ENCODE results near the gene ATP11A.

ATP11A gene

DNA sequence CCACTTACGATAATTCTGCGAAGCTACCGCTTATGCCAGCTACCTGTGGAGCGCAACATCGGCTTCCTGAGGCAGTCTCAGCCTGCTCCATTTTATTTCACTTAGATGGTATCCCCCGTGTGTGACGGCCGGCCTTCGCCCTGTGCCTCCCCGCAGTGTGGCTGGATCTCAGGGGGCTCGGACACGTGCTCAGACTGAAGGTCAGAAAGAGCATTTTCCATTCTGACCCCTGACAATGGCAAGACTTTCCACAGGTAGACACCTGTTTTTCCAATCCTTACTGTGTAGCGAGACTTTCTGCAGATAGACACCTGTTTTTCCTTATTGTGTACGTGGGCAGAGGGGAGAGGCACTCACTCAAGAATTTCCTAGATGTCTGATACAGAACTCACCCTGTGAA lies 52.7 kb downstream of the ATP11A start:
- H3K27me3 ChIP-seq (ENCODE audit: low read depth, low read length): no peaks in the 10 kb centered on the region
- no peak overlapping the region for H3K4me3 ChIP-seq (ENCODE audit: low read length)
- H3K4me2 ChIP-seq (ENCODE audit: low read length): no peak overlapping the region
- H2AFZ ChIP-seq (ENCODE audit: low read depth, low read length): no peak overlapping the region
- no peaks in the 10 kb centered on the region for H3K9me3 ChIP-seq (ENCODE audit: insufficient read depth, low read length)
- H3K9ac ChIP-seq (ENCODE audit: low read length): no peak overlapping the region
- peaks cover 63% of the 10 kb centered on the region for H3K79me2 ChIP-seq (ENCODE audit: low read length)
- peaks cover 85% of the 10 kb centered on the region for H4K20me1 ChIP-seq (ENCODE audit: insufficient read depth, low read length)
- no peaks in the 10 kb centered on the region for H3K36me3 ChIP-seq (replicated peaks; ENCODE audit: low read depth, low read length)
- no peak overlapping the region for H3K27ac ChIP-seq (ENCODE audit: low read length)
- H3K4me1 ChIP-seq (ENCODE audit: low read length): no peaks in the 10 kb centered on the region
- TF ChIP-seq, protein P1, sequence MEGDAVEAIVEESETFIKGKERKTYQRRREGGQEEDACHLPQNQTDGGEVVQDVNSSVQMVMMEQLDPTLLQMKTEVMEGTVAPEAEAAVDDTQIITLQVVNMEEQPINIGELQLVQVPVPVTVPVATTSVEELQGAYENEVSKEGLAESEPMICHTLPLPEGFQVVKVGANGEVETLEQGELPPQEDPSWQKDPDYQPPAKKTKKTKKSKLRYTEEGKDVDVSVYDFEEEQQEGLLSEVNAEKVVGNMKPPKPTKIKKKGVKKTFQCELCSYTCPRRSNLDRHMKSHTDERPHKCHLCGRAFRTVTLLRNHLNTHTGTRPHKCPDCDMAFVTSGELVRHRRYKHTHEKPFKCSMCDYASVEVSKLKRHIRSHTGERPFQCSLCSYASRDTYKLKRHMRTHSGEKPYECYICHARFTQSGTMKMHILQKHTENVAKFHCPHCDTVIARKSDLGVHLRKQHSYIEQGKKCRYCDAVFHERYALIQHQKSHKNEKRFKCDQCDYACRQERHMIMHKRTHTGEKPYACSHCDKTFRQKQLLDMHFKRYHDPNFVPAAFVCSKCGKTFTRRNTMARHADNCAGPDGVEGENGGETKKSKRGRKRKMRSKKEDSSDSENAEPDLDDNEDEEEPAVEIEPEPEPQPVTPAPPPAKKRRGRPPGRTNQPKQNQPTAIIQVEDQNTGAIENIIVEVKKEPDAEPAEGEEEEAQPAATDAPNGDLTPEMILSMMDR (IDR thresholded peaks at IDR 0.05; ENCODE audit: low read depth, low read length): no peak
- TF ChIP-seq EZH2phosphoT487 (IDR thresholded peaks at IDR 0.05; ENCODE audit: low read depth): no peak

DNA sequence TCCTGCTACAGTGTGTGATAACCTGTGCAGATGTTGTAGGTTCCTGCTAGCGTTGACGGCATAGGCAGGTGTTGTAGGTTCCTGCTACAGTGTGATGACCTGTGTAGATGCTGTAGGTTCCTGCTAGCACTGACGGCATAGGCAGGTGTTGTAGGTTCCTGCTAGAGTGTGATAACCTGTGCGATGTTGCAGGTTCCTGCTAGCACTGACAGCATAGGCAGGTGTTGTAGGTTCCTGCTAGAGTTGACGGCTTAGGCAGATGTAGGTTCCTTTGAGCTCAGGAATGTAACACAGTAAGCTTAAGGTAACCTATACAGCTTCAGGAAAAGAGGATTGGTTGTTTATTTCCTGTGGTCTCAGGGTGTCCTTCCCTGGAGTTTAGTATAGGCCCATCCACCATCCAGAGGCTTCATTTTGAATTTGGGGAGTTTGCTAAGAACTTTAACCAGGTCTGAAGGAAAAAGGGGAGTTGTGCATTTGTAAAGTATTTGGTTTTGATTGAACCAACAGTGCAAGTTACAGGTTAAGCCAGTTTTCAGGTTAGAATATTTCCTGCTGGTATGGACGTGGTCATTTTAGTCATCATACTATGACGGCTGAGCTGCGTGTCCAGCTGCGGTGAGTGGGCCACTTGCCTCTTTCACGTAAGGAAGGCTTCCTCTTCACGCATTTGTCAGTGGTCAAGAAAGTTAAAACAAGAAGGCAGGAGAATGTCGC lies 53.8 kb downstream of the ATP11A start:
- TF ChIP-seq EZH2phosphoT487 (IDR thresholded peaks at IDR 0.05; ENCODE audit: low read depth): no peak
- TF ChIP-seq, protein P1 (IDR thresholded peaks at IDR 0.05; ENCODE audit: low read depth, low read length): no peak
- H3K27me3 ChIP-seq (ENCODE audit: low read depth, low read length): no peaks in the 10 kb centered on the region
- no peak overlapping the region for H2AFZ ChIP-seq (ENCODE audit: low read depth, low read length)
- H3K27ac ChIP-seq (ENCODE audit: low read length): no peak overlapping the region
- no peak overlapping the region for H3K9ac ChIP-seq (ENCODE audit: low read length)
- no peak overlapping the region for H3K4me2 ChIP-seq (ENCODE audit: low read length)
- no peaks in the 10 kb centered on the region for H3K36me3 ChIP-seq (replicated peaks; ENCODE audit: low read depth, low read length)
- peaks cover 83% of the 10 kb centered on the region for H4K20me1 ChIP-seq (ENCODE audit: insufficient read depth, low read length)
- no peaks in the 10 kb centered on the region for H3K4me1 ChIP-seq (ENCODE audit: low read length)
- no peaks in the 10 kb centered on the region for H3K9me3 ChIP-seq (ENCODE audit: insufficient read depth, low read length)
- H3K4me3 ChIP-seq (ENCODE audit: low read length): no peak overlapping the region
- H3K79me2 ChIP-seq (ENCODE audit: low read length): peaks cover 63% of the 10 kb centered on the region

DNA sequence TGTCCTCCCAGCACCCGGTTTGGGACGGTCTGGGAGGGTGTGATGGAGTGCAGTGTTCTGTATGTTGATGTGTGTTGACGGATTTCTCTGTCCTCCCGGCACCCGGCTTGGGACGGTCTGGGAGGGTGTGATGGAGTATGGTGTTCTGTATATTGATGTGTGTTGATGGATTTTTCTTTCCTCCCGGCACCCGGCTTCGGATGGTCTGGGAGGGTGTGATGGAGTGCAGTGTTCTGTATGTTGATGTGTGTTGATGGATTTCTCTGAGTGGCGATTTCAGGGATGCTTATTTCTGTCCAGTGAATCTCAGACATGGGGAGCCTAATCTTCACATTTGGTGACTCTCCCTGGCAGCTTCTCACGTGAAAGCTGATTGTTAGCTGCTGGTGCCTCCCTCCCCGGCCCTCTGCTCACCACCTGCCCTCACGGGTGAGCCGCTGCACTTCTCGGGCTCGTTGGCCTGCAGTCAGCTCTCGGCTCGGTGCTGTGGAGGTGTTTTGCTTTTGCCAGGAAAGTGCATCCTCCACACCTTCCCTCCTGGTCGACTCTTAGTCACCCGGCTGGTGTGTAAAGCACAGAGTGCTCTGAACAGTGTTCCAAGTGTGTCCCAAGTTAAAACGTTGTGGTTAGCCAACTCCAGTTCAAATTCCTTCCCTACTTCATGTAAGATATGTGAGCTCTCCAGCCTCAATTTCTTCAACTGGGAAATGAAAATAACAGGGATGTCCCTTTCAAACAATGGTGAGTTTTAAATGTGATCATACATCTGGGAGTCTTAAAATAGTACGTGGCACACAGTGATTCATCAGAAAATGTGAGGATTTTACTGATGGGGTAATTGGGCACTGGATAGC lies 54.6 kb downstream of the ATP11A start:
- H3K27me3 ChIP-seq (ENCODE audit: low read depth, low read length): no peaks in the 10 kb centered on the region
- no peaks in the 10 kb centered on the region for H3K4me1 ChIP-seq (ENCODE audit: low read length)
- no peak overlapping the region for H3K9ac ChIP-seq (ENCODE audit: low read length)
- no peak overlapping the region for H2AFZ ChIP-seq (ENCODE audit: low read depth, low read length)
- no peak for TF ChIP-seq EZH2phosphoT487 (IDR thresholded peaks at IDR 0.05; ENCODE audit: low read depth)
- TF ChIP-seq, protein P1 (IDR thresholded peaks at IDR 0.05; ENCODE audit: low read depth, low read length): no peak
- H4K20me1 ChIP-seq (ENCODE audit: insufficient read depth, low read length): peaks cover 83% of the 10 kb centered on the region
- H3K9me3 ChIP-seq (ENCODE audit: insufficient read depth, low read length): no peaks in the 10 kb centered on the region
- peaks cover 64% of the 10 kb centered on the region for H3K79me2 ChIP-seq (ENCODE audit: low read length)
- no peak overlapping the region for H3K4me3 ChIP-seq (ENCODE audit: low read length)
- H3K36me3 ChIP-seq (replicated peaks; ENCODE audit: low read depth, low read length): no peaks in the 10 kb centered on the region
- H3K4me2 ChIP-seq (ENCODE audit: low read length): no peak overlapping the region
- no peak overlapping the region for H3K27ac ChIP-seq (ENCODE audit: low read length)

DNA sequence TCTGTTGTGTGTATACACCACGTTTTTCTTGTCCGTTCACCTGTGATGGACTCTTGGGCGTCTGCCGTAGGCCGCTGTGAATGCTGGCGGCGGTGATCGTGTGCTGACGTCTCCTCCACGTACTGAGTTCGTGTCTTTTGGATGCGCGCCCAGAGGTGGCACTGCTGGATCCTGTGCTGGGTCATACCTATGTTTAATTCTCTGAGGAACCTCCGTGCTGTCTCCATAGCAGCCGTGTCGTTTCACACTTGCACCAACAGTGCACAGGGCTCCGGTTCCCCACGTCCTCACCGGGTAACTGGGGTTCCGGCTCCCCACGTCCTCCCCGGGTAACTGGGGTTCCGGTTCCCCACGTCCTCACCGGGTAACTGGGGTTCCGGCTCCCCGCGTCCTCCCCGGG lies 56.2 kb downstream of the ATP11A start:
- Histone ChIP-seq H3K27me3 (ENCODE audit: low read depth, low read length) (no peaks in the 10 kb centered on the region), H3K4me1 (ENCODE audit: low read length) (no peaks in the 10 kb centered on the region), H3K9me3 (ENCODE audit: insufficient read depth, low read length) (no peaks in the 10 kb centered on the region), H2AFZ (ENCODE audit: low read depth, low read length) (no peak overlapping the region), H3K27ac (ENCODE audit: low read length) (no peak overlapping the region), H3K79me2 (ENCODE audit: low read length) (peaks cover 60% of the 10 kb centered on the region), H3K4me2 (ENCODE audit: low read length) (no peak overlapping the region), H3K36me3 (replicated peaks; ENCODE audit: low read depth, low read length) (no peaks in the 10 kb centered on the region), H3K9ac (ENCODE audit: low read length) (no peak overlapping the region), H4K20me1 (ENCODE audit: insufficient read depth, low read length) (peaks cover 73% of the 10 kb centered on the region), H3K4me3 (ENCODE audit: low read length) (no peak overlapping the region)
- TF ChIP-seq, protein P1 (IDR thresholded peaks at IDR 0.05; ENCODE audit: low read depth, low read length): no peak
- TF ChIP-seq EZH2phosphoT487 (IDR thresholded peaks at IDR 0.05; ENCODE audit: low read depth): no peak
